Right lobe of liver (tissue), 6 donors: ENCODE data around the gene LIMS1. TPM values are rescaled to one million over a fixed set of nuclear protein-coding genes. Genes with fewer than 3 reads are reported as not detected.
A peak's percentile ranks its signal among the peaks of the same experiment; 100 is the strongest.

Source experiments
- ATAC-seq, 4 donors: fragments of 200-7000 bp; cut with Tn5 transposase; one replicate each; pipeline ENCODE4 v1.9.1; 2020; ENCODE audit warnings: mild to moderate bottlenecking in 4 of 4, moderate library complexity in 4 of 4
- DNase-seq, 3 donors: peaks; one replicate each; pipeline ENCODE4 v3.0.0-alpha.2; 2020
- H3K27ac ChIP-seq, 3 donors: fragments of 200-600 bp; one replicate each; pipeline ENCODE4 v1.8.0; 2022
- H3K27me3 ChIP-seq, 2 donors: fragments of 200-600 bp; one replicate each; pipeline ENCODE4 v1.8.0; 2022
- H3K36me3 ChIP-seq, 4 donors: fragments of 200-600 bp; sonication (generic) in 1 of 4; one replicate each; pipeline versions ENCODE4 v1.5.1 to v1.8.0; 2017 to 2022; ENCODE audit warnings: control low read depth in 1 of 4
- H3K4me1 ChIP-seq, 4 donors: fragments of 200-600 bp; sonication (generic) in 1 of 4; one replicate each; pipeline versions ENCODE4 v1.5.1 to v1.8.0; 2017 to 2022; ENCODE audit warnings: control low read depth in 1 of 4
- H3K4me3 ChIP-seq, 3 donors: fragments of 200-600 bp; one replicate each; pipeline ENCODE4 v1.8.0; 2022
- H3K9me3 ChIP-seq, 4 donors: fragments of 200-600 bp; sonication (generic) in 1 of 4; one replicate each; pipeline versions ENCODE4 v1.5.1 to v1.8.0; 2017 to 2022; ENCODE audit warnings: control low read depth in 1 of 4
- POLR2A ChIP-seq: fragments of 450-650 bp; IDR thresholded peaks from one replicate; pipeline ENCODE4 v1.6.1; 2017; ENCODE audit warnings: antibody characterized with exemption, mild to moderate bottlenecking
- WGBS: methylation state at CpG from one replicate; pipeline ENCODE4 v1.1.6; 2018; ENCODE audit warnings: low coverage, low lambda C conversion rate; ENCODE audit not compliant: insufficient coverage; ENCODE audit errors: missing lambda C conversion rate; 5-methylcytosine and 5-hydroxymethylcytosine counted together
- intact Hi-C, 2 donors: fragments of 100-400 bp; cut with DNase I; formaldehyde crosslinking; loops; one replicate each; pipeline versions ENCODE4 v1.11.2 to v1.14.1; 2022
- total RNA-seq, 6 experiments: library from RNA; depleted of rRNA in 2 of 6; stranded (reverse); fragments of >200 nt in 2 of 6; fragmentation: NEBNext Ultra II Directional in 3 of 6; extraction: Animal tissue kit (Norgen Biotek cat#: 25700) in 3 of 6; gene quantifications; one replicate each; pipeline versions ENCODE4 v1.1.0 to v1.2.4, GENCODE V29; 2016 to 2023
- TF ChIP-seq, protein P1 (sequence below), 4 donors: fragments of 200-600 bp in 3 of 4; fragments of 450-650 bp in 1 of 4; IDR thresholded peaks; one replicate each; pipeline versions ENCODE4 v1.5.1 to v1.8.0; 2016 to 2022; ENCODE audit warnings: antibody characterized with exemption in 4 of 4, mild to moderate bottlenecking in 2 of 4
- donor health status: DM: no; HTN: yes; CAD: no.
- donor health status: DM: no; HTN: no; CAD: no.
- donor health status: DM: no; HTN: no; CAD: no.
- donor health status: DM: no; HTN: yes; CAD: no.
- donor health status: DM: no; HTN: yes; CAD: no.

LIMS1 gene
- total RNA-seq, 6 experiments from 2014 or later = 15.7 to 33.0 (median 18.7) TPM

GRCh38 chr2:108574332-108574731 is 40.1 kb downstream of the LIMS1 start:
- no peaks in the 10 kb centered on the region for H3K9me3 ChIP-seq
- TF ChIP-seq POLR2A = no peak
- TF ChIP-seq, protein P1, sequence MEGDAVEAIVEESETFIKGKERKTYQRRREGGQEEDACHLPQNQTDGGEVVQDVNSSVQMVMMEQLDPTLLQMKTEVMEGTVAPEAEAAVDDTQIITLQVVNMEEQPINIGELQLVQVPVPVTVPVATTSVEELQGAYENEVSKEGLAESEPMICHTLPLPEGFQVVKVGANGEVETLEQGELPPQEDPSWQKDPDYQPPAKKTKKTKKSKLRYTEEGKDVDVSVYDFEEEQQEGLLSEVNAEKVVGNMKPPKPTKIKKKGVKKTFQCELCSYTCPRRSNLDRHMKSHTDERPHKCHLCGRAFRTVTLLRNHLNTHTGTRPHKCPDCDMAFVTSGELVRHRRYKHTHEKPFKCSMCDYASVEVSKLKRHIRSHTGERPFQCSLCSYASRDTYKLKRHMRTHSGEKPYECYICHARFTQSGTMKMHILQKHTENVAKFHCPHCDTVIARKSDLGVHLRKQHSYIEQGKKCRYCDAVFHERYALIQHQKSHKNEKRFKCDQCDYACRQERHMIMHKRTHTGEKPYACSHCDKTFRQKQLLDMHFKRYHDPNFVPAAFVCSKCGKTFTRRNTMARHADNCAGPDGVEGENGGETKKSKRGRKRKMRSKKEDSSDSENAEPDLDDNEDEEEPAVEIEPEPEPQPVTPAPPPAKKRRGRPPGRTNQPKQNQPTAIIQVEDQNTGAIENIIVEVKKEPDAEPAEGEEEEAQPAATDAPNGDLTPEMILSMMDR (IDR thresholded peaks at IDR 0.05) = no peak
- H3K27me3 ChIP-seq = no peaks in the 10 kb centered on the region
- H3K36me3 ChIP-seq = no peaks in the 10 kb centered on the region
- H3K4me3 ChIP-seq = no peak overlapping the region
- WGBS = 50% methylated on average over 2 of the region's 2 CpGs
- no peak for DNase-seq
- intact Hi-C loops = no loop called here
- peak in 1 of 4 donors; percentile 15 for ATAC-seq
- H3K27ac ChIP-seq = no peak overlapping the region
- H3K4me1 ChIP-seq = peaks cover 0 to 12% (median 4%) of the 10 kb centered on the region in 4 donors

DNA sequence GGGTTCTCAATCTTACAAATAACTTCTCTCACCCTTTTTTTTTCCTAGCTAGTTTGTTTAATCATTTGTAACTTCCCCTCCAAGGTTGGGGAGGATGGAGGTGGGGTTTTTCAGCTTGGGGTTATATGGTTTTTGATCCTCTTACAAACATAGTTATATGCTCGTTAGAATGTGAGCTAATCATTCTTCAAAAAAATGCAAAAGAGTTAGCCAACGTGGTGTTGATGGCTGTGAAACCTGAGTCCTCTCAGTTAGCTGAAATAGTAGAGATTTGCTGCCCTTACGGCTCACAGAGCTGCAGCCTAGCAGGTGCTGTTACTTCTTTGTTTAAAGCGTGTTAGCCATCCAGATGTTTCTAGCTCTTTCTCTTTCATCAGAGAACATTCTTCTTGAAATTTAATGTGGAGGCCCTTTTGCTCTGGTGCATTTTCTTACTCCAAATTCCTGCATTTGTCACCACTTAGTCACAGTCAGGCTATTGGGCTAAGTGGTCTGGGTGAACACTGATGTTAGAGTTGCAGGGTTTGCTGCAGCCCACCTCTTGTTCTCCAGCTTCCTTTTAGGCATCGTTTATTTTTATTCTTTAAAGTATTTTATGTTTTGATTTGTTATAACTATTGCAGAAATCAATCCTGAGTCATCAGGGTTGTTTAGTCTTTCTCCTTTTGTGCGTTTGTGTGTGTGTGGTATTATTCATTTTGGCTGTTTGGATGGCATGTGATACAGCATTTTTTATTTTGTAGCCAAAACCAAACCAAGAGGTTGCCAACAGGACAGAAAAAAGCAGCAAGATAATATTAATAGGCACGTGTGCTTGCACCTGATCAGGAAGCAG is 41.1 kb downstream of the LIMS1 start:
- no peaks in the 10 kb centered on the region for H3K27me3 ChIP-seq
- peaks cover 0 to 17% (median 2%) of the 10 kb centered on the region in 4 donors for H3K4me1 ChIP-seq
- intact Hi-C loops = no loop called here
- no peak overlapping the region for H3K4me3 ChIP-seq
- 57% methylated on average over 7 of the region's 7 CpGs for WGBS
- no peaks in the 10 kb centered on the region for H3K36me3 ChIP-seq
- TF ChIP-seq POLR2A = no peak
- TF ChIP-seq, protein P1 (IDR thresholded peaks at IDR 0.05) = no peak
- no peaks in the 10 kb centered on the region for H3K9me3 ChIP-seq
- DNase-seq = no peak
- ATAC-seq = no peak
- no peak overlapping the region for H3K27ac ChIP-seq

GRCh38 chr2:108577099-108577498 is 42.8 kb downstream of the LIMS1 start:
- Histone ChIP-seq H3K4me1 (peaks cover 0 to 17% (median 2%) of the 10 kb centered on the region in 4 donors), H3K36me3 (no peaks in the 10 kb centered on the region), H3K4me3 (no peak overlapping the region), H3K27ac (no peak overlapping the region), H3K27me3 (no peaks in the 10 kb centered on the region), H3K9me3 (no peaks in the 10 kb centered on the region)
- ATAC-seq = no peak
- 78% methylated on average over 9 of the region's 9 CpGs for WGBS
- no peak for DNase-seq
- intact Hi-C loops = no loop called here
- no peak for TF ChIP-seq POLR2A
- TF ChIP-seq, protein P1 (IDR thresholded peaks at IDR 0.05) = no peak

DNA sequence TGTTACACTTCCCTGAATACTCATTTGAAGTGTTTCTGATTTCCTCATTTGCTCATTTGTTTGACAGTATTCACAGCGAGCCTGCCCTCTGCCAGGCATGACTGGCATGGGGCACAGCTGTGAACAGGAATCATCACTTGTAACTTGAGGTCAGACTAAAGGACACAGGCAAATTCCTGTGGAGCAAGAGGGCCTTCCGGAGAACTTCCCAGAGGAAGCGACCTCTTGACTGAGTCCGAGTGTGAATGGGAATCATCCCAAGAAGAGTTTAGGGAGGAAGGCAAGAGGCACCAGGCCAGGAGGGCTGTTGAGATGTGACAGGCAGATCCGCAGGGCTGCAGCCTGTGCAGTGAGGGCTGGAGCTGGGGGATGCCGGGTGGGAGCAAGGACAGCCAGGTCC is 45.4 kb downstream of the LIMS1 start:
- intact Hi-C loops = loop anchor here in 1 of 2 donors (5.0 to 10.0 kb wide), 2 partner anchors 232 to 365 kb away; no protein-coding TSS in a partner anchor
- no peaks in the 10 kb centered on the region for H3K9me3 ChIP-seq
- WGBS = 57% methylated on average over 4 of the region's 6 CpGs
- TF ChIP-seq, protein P1 (IDR thresholded peaks at IDR 0.05) = peak in 1 of 4 donors; percentile 6
- TF ChIP-seq POLR2A = no peak
- H3K4me1 ChIP-seq = peaks cover 0 to 13% (median 4%) of the 10 kb centered on the region in 4 donors
- no peaks in the 10 kb centered on the region for H3K36me3 ChIP-seq
- DNase-seq = peak in 1 of 3 donors; percentile 38
- no peak overlapping the region for H3K4me3 ChIP-seq
- H3K27me3 ChIP-seq = no peaks in the 10 kb centered on the region
- no peak overlapping the region for H3K27ac ChIP-seq
- peak; percentile 49 to 72 (median 70) for ATAC-seq
